ENCODE data around the gene SEC61A1.
A peak's percentile ranks its signal among the peaks of the same experiment; 100 is the strongest.

The SEC61A1 gene

GRCh38 chr3:128060473-128061381 lies 8.5 kb downstream of the SEC61A1 start:
- no peak for DNase-seq (ENCODE audit: low read depth in 3 of 3)

DNA sequence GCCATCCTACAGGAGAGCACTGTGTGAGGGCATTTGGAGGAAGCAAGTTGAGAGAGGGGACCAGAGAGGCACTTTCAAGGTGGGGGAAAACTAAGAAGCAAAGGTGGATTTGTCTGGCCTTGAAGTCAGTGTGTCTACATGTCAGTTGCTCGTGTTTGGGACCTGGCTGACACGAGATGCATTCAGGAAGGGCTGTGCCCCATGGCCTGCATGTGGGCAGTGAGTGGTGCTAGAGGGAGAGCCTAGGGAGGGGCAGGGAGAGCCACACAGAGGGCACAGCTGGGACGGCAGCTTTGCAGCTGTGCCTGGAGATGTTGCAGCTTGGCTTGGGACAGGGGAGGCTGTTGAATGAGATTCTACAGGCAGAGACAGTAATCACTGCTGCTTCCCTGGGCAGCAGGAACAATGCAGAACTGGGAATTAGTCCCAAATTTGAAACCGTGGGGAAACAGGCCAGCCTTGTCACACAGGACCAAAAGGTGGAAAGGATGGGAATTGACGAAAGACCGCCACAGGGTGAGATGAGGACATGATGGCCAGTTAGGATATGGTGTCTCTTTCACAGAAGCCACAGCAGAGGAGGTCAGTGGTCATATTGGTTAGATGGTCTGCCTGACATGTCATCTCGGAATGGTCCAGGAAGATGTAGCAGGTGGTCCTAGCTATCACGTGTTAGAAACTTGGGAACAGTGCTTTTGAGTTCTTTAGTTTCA lies 10.0 kb downstream of the SEC61A1 start:
- no peak for DNase-seq (ENCODE audit: low read depth in 3 of 3)

DNA sequence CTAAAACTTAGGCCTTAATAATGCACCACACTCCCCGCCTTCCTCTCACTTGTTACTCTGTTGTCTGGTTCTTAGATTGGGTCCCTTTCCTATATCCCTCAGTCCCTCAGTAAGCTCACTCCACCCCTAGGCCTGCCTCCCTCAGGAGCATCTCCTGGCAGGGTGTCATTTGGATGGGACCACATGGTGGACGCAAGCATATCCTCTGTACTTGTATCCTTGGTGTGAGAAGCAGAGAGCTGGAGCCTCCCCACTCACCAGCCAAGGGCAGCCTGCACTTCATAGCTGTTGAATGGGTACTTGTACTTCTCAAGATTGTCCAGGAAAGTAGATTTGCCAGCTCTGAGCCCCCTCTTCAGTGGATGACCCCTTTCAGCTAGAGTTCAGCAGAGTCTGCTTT lies 11.6 kb downstream of the SEC61A1 start:
- no peak for DNase-seq (ENCODE audit: low read depth in 3 of 3)

DNA sequence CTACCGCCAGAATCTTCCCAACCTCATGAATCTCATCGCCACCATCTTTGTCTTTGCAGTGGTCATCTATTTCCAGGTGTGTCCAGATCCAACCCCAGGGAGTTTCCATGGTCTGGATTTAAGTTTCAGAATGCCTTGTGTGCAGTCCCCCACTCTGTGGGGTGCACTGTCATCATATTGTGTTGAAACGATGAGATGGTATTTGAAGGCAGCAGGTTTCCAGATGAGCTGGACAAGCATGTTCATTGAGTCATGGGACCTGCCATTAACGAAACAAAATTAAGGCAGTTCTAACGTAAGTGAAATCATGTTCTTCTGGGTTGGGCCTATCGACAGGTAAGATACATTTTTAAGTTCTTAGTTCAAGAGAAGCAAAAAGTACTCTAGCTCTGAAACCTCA lies 12.7 kb downstream of the SEC61A1 start:
- no peak for DNase-seq (ENCODE audit: low read depth in 3 of 3)

DNA sequence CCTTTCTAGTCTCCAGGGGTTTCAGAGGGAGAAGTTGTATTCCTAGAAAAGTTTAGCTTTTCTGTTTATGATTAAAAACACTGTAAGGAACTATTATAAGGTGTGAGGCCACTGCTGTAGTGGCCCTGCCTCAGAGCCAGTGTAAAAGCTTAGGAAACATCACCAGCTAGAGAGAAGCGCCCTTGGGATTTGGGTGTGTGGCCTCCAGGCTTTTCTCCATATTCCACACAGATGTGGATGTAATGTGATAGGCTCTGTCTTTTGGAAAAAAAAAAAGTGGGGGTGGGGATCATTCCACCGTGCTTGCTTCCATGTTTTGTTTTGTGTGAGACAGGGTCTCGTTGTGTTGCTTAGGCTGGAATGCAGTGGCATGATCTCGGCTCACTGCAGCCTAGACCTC lies 13.9 kb downstream of the SEC61A1 start:
- DNase-seq (ENCODE audit: low read depth in 3 of 3) = no peak

DNA sequence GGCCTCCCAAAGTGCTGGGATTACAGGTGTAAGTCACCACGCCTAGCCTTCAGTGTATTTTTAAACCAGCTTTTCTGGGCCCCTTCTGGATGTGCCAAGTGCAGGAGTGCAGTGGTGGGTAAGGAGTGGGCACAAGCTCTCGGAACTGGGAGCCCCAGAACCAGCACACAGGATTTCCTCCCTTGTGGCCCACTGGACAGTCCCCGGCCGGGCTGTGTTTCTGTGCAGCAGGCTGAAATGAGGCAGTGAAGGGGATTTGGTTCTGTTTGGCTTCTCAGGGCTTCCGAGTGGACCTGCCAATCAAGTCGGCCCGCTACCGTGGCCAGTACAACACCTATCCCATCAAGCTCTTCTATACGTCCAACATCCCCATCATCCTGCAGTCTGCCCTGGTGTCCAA lies 14.4 kb downstream of the SEC61A1 start:
- no peak for DNase-seq (ENCODE audit: low read depth in 3 of 3)

DNA sequence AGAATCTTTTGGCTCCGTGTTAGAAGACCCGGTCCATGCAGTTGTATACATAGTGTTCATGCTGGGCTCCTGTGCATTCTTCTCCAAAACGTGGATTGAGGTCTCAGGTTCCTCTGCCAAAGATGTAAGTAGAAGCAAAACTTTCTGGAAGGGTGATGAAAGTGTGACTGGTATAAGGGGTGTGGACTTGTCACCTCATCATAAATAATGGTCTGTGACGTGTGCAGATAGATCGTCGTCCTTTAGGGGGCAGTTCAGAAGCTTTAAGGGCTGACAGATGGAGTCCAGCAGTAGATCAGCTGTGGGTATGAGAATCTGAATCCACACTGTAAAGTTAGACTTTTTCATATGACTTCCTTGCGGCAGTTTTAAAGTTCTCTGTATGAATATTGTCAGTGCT lies 15.3 kb downstream of the SEC61A1 start:
- no peak for DNase-seq (ENCODE audit: low read depth in 3 of 3)

GRCh38 chr3:128068156-128068620 lies 16.0 kb downstream of the SEC61A1 start:
- DNase-seq (ENCODE audit: low read depth in 3 of 3) = no peak

DNA sequence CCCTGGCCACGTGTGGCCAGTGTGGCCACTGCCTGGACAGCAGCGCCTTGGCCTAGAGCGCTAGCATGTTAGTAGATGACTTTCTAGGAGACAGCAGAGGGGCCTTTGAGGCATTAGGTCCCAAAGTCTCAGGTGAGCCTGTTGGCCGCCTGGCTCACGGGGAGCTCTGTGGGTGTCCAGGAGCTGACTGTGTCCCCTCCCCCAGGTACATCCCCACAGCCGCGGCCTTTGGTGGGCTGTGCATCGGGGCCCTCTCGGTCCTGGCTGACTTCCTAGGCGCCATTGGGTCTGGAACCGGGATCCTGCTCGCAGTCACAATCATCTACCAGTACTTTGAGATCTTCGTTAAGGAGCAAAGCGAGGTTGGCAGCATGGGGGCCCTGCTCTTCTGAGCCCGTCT lies 17.0 kb downstream of the SEC61A1 start:
- no peak for DNase-seq (ENCODE audit: low read depth in 3 of 3)

GRCh38 chr3:128070898-128071591 lies 18.8 kb downstream of the SEC61A1 start:
- no peak for DNase-seq (ENCODE audit: low read depth in 3 of 3)

GRCh38 chr3:128071771-128072453 lies 19.7 kb downstream of the SEC61A1 start:
- DNase-seq (ENCODE audit: low read depth in 3 of 3) = no peak

GRCh38 chr3:128072454-128073184 lies 20.4 kb downstream of the SEC61A1 start:
- no peak for DNase-seq (ENCODE audit: low read depth in 3 of 3)

- DNase-seq (ENCODE audit: low read depth in 3 of 3) = no peak
Measured at GRCh38 chr3:128073185-128073725, 21.0 kb downstream of the SEC61A1 start.

DNA sequence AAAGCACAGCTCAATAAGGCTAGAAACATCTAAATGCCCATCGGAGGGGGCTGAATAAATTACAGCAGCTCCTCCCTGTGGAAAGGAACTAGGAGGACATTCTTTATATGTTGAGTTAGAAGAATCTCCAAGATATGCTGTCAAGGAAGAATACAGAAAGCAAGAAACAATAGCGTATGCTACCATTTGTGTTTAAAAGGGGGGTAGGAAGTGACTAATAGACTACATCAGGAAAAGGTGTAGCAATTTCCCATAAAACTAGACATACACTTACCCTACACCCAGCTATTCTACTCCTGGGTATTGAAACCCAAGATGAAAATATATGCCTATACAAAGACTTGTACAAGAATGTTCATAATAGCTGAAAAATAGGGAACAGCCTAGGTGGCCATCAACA lies 21.6 kb downstream of the SEC61A1 start:
- DNase-seq (ENCODE audit: low read depth in 3 of 3) = no peak

DNA sequence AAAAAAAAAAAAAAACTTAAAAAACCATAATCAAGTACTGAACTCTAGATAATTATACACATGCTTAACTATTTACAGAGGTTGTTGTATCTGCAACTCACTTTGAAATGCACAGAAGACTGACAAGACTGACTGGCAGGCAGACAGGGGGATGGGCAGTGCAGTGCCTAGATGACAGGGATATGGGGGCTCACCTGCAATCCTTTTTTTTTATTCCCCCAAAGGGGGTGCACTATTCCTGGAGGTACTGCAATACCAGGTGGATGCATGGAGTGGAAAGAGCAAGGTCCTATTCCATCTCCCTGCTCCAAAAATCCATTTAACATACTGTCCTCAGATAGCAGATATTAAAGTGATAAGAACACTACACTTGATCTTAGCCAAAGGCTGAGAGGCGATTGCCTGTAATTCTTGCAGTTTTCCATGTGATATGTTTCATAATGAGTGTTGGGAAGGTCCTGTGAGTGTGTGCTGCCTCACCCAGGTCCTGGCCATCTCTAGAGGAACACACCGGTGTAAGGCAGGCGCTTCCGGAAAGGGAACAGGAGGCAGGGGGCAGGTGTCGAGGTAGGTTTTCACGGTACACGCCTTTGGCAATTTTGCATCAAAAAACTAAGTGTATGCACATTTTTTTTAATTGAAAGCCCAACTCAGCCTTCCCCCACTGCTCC lies 22.7 kb downstream of the SEC61A1 start:
- no peak for DNase-seq (ENCODE audit: low read depth in 3 of 3)

DNA sequence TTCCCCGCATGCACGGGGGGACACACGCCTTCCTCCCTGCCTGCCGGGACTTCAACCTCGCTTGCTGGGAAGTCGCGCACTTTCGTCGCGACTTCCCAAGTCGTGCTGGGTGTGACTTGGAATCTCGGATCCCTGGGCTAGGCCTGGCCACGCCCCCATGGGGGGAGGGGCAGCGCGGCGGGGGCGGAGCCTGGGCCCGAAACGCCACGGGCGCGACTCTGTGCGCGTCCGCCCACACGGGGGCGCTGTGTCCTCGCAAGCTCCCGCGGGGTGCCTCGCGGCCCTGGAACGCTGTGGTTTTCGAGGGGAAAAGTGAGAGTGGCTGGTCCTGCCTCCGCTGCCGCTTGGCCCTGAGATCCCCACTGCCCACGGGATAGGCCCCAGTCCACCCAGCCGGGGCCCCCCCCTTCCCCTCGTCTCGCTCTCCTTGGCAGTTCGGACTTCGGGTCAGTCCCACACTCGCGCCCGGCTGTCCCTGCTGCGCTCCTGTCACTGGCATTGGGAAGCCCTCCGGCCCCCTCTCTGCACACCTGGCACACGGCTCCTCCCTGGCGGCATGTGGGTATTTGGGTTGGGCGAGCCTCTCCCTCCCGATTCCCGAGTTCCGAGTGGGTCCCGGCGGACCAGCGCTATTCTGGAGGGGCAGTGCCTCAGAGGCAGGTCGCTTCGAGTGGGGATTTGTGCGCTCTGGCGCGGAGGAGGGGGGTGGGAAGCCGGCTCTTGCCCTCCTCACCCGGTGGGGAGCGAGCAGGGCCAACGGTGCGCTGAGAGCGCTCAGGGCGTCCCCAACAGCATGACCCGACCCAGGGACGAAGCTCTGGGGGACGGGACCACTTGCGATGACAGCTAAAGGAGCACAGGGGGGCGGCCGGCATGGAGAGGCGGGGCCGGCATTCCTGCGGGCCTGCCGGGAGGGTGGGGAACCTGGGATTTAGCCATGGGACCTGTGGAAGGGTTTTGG lies 23.6 kb downstream of the SEC61A1 start:
- peak; percentile 60 to 81 (median 67) for DNase-seq (ENCODE audit: low read depth in 3 of 3)

- DNase-seq (ENCODE audit: low read depth in 3 of 3) = peak in 1 of 3 experiments; percentile 35
Measured at GRCh38 chr3:128076483-128077201, 24.4 kb downstream of the SEC61A1 start.

DNA sequence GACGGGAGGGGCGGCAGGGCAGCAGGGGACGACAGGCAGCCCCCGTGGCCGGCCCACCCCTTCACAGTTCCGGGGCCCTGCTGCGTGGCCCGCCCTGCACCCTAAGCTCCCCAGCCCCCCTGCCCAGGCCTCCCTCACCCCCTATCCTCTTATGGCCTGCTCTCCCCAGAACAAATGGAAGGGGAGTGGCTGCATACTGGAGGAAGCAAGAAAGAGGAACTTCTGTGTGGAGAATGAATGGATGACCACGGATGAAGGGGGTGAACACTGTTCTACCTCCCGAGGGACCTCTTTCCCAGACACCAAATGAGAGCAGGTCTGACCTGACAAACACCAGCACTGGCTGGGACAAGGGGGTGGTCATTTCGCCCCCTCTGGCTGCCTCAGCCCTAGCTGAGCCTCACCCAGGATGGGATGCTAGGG lies 25.0 kb downstream of the SEC61A1 start:
- DNase-seq (ENCODE audit: low read depth in 3 of 3) = no peak

Measured in stimulated activated CD4-positive, alpha-beta T cell treated with anti-CD3 and anti-CD28 coated beads, TNF-alpha, amount 100 ng/mL, for 24 hours (primary cell).